Adrenal gland (tissue), 5 donors: ENCODE measurements around the gene CTBP2.

ENCODE experiments used
- POLR2A ChIP-seq, 2 donors: fragments of 450-650 bp; IDR thresholded peaks; one replicate each; pipeline ENCODE4 v1.6.1; 2017; ENCODE audit warnings: antibody characterized with exemption in 2 of 2, mild to moderate bottlenecking in 2 of 2, moderate library complexity in 1 of 2
- TF ChIP-seq, protein P1 (sequence below), 6 experiments: fragments of 450-650 bp in 4 of 6; fragments of 200-600 bp in 2 of 6; sonication (generic) in 1 of 6; IDR thresholded peaks; 1 replicate in 5 of 6; 2 replicates in 1 of 6; pipeline versions ENCODE4 v1.5.1 to v1.8.0; 2016 to 2021; ENCODE audit warnings: antibody characterized with exemption in 6 of 6, mild to moderate bottlenecking in 2 of 6, moderate library complexity in 1 of 6
- donor health status: DM: no; HTN: no; CAD: no.

DNA sequence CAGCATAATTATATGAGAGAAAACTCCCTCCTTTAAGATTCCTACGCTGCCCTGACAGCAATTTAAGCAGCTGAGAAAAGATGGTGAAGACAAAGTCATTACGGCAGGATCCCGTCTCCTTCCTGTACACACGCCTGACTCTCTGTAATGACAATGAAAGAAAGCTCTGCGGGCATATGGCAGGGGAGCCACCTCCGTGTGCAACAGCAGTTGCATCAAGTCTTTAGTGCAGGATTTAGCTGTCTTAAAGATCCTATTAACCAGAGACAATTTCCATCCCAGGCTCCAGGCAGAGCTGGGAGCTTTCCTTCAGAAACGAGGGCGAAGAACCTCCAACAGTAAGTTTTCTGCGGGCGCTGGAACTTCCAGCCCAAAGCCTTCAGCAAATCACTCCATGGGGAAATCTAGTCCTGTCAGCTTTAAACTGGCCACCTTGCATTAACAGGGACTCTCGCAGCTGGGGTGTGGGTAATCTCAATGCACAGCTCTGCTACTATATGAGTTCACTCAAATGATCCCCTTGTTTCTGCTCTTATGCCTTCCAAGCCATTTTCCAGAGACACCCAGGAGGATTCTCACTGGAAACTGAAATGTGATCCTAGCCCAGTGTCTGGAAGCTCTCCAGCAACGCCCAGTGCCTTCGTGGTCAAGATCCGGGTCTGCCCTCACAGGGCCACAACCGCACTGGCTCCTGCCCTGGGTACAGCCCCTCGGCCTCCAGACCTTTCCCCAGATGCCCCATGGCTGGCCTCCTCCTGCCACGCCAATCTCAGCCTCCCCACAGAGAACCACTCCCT, 74.9 kb downstream of the CTBP2 start:
- TF ChIP-seq, protein P1, sequence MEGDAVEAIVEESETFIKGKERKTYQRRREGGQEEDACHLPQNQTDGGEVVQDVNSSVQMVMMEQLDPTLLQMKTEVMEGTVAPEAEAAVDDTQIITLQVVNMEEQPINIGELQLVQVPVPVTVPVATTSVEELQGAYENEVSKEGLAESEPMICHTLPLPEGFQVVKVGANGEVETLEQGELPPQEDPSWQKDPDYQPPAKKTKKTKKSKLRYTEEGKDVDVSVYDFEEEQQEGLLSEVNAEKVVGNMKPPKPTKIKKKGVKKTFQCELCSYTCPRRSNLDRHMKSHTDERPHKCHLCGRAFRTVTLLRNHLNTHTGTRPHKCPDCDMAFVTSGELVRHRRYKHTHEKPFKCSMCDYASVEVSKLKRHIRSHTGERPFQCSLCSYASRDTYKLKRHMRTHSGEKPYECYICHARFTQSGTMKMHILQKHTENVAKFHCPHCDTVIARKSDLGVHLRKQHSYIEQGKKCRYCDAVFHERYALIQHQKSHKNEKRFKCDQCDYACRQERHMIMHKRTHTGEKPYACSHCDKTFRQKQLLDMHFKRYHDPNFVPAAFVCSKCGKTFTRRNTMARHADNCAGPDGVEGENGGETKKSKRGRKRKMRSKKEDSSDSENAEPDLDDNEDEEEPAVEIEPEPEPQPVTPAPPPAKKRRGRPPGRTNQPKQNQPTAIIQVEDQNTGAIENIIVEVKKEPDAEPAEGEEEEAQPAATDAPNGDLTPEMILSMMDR (IDR thresholded peaks at IDR 0.05): no peak
- TF ChIP-seq POLR2A (IDR thresholded peaks at IDR 0.05): peak in 1 of 2 donors; percentile 27
